Keratinocyte (primary cell): Measurements from ENCODE around the gene IQCK.

Source experiments
- CTCF ChIP-seq, 3 experiments: IDR thresholded peaks in 1 of 3; conservative IDR thresholded peaks in 1 of 3; optimal IDR thresholded peaks in 1 of 3; 2 replicates in 2 of 3; 3 replicates in 1 of 3; pipeline versions ENCODE3 to v1.5.1; 2011; ENCODE audit warnings: low read length in 3 of 3, mild to moderate bottlenecking in 3 of 3, moderate library complexity in 2 of 3, control low read depth in 1 of 3, inconsistent platforms in 1 of 3; ENCODE audit not compliant: insufficient read depth in 2 of 3; ENCODE audit errors: extremely low read depth in 1 of 3
- EZH2 ChIP-seq: IDR thresholded peaks from one replicate; pipeline ENCODE4 v1.6.1; 2012; ENCODE audit warnings: inconsistent platforms, mild to moderate bottlenecking, low read length, moderate library complexity

GRCh38 chr16:19776147-19776546, 58.1 kb downstream of the IQCK start:
- TF ChIP-seq CTCF (optimal IDR thresholded peaks at IDR 0.05 in 1 of 3, IDR thresholded peaks at IDR 0.05 in 1 of 3, conservative IDR thresholded peaks at IDR 0.05 in 1 of 3; ENCODE audit: extremely low read depth in 1 of 3, insufficient read depth in 2 of 3, low read length in 3 of 3) = no peak
- no peak for TF ChIP-seq EZH2
